ENCODE results near the gene IRAK1BP1.
"Not testable (repeated sequence)": the region's sequence is repeated elsewhere in the genome, so short reads cannot be mapped to it uniquely, and the experiment has no call there.

Gene IRAK1BP1, protein sequence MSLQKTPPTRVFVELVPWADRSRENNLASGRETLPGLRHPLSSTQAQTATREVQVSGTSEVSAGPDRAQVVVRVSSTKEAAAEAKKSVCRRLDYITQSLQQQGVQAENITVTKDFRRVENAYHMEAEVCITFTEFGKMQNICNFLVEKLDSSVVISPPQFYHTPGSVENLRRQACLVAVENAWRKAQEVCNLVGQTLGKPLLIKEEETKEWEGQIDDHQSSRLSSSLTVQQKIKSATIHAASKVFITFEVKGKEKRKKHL

DNA sequence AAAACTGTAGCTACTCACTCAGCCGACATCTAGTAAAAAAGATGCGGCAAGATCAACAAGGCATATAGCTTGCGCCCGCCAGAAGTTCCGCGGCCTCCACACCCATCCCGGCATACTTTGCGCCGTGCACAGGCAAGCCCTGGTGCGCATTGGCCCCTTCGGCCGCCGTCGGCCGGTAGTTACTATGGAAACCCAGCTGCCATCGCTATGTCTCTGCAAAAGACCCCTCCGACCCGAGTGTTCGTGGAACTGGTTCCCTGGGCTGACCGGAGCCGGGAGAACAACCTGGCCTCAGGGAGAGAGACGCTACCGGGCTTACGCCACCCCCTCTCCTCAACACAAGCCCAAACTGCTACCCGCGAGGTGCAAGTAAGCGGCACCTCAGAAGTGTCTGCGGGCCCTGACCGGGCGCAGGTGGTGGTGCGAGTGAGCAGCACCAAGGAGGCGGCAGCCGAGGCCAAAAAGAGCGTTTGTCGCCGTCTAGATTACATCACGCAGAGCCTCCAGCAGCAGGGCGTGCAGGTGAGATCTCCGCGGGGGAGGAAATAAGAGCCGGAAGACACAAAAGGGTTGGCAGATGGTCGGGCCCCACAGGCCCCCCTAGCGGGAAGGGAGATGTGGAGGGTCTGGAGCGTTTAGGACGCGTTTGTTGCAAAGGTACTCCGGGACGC is at the start of gene IRAK1BP1:
IRAK1BP1 (plus strand) TSS at position 182 of the 671 bp plus-strand sequence; CDS start at position 208, 26 bp downstream.
- in situ Hi-C loops (cut with HindIII; ENCODE audit: low pct_ligation_motif_present, low pct_unique_long_range_greater_than_20kb, low sequenced_read_pairs) = no loop called here
- DNase-seq = peak; percentile 75

GRCh38 chr6:78824045-78824444 is 43.3 kb upstream of the IRAK1BP1 start:
- DNase-seq = no peak
- in situ Hi-C loops (cut with HindIII; ENCODE audit: low pct_ligation_motif_present, low pct_unique_long_range_greater_than_20kb, low sequenced_read_pairs) = no loop called here

DNA sequence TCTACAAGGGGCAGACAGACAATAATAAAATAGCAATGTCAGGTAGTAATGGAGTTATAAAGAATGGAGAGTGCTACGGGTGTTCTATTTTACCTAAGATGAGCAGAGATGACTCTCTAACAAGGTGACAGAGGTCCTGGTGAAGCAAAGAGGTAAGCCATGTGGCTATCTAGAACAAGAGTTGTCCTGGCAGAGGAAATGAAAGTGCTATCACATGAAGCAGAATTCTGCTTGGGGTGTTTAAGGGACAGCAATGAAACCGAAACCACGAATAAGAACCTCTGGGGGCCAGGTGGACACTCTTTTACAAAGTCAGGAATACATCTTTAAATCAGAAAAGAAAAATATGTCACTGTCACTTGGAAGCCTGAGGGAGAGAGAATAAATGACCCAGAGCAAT is 37.9 kb upstream of the IRAK1BP1 start:
- no peak for DNase-seq
- in situ Hi-C loops (cut with HindIII; ENCODE audit: low pct_ligation_motif_present, low pct_unique_long_range_greater_than_20kb, low sequenced_read_pairs) = no loop called here

- in situ Hi-C loops (cut with HindIII; ENCODE audit: low pct_ligation_motif_present, low pct_unique_long_range_greater_than_20kb, low sequenced_read_pairs) = no loop called here
- no peak for DNase-seq
Observed at GRCh38 chr6:78830805-78831204, 36.5 kb upstream of the IRAK1BP1 start.

GRCh38 chr6:78831492-78831891 is 35.9 kb upstream of the IRAK1BP1 start:
- in situ Hi-C loops (cut with HindIII; ENCODE audit: low pct_ligation_motif_present, low pct_unique_long_range_greater_than_20kb, low sequenced_read_pairs) = no loop called here
- DNase-seq = no peak

DNA sequence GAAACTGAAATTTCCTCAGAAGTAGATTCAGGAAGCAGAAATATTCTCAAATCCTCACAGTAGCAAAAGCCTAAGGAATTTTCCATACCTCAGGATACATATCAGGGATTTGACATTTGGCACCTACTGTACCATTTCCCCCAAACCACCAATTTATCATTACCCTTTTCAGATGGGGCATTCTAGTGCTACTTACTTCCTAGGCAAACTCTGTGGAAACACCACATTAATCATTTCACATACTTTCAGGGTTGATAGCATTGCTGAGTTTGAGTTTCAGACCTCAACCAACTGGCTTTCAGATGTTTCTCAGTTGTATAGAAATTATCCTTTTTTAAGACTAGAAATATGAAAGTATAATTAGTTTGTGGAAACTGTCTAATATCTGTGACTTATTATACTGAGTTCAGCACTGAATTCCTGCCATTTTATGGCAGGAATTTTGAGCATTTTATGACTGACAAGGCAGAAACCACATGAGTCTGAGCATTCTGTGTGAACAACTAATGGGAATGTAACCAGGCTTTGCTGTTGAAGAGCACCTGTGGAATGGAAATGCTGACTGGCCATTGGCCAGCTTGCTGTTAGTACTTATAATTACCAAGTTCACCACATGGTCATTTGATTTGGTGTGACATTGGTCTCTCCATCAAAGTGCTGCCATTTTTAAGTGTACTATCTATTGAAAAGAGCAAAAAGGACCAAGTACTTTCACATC is 35.1 kb upstream of the IRAK1BP1 start:
- in situ Hi-C loops (cut with HindIII; ENCODE audit: low pct_ligation_motif_present, low pct_unique_long_range_greater_than_20kb, low sequenced_read_pairs) = no loop called here
- DNase-seq = no peak

DNA sequence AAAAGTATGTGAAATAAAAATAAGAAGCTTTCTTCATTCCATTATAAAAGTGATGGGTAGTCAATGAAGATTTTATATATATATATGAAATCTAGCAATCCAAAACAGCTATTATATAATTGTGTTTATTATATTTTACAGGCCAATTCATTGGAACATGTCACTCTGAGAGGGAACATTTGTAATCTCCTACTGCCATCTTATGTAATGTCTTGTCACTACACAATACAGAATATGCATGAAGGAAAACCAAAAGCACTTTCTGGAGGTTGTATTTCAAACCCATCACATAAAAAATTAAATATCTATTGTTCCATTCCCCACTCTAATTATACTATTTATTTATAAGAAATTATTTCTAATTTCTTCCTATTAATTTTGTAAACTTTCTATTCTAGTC is 31.5 kb upstream of the IRAK1BP1 start:
- DNase-seq = no peak
- in situ Hi-C loops (cut with HindIII; ENCODE audit: low pct_ligation_motif_present, low pct_unique_long_range_greater_than_20kb, low sequenced_read_pairs) = no loop called here

- DNase-seq = no peak
- in situ Hi-C loops (cut with HindIII; ENCODE audit: low pct_ligation_motif_present, low pct_unique_long_range_greater_than_20kb, low sequenced_read_pairs) = no loop called here
Observed at GRCh38 chr6:78836598-78836997, 30.8 kb upstream of the IRAK1BP1 start.

GRCh38 chr6:78841111-78841510 is 26.2 kb upstream of the IRAK1BP1 start:
- in situ Hi-C loops (cut with HindIII; ENCODE audit: low pct_ligation_motif_present, low pct_unique_long_range_greater_than_20kb, low sequenced_read_pairs) = no loop called here

DNA sequence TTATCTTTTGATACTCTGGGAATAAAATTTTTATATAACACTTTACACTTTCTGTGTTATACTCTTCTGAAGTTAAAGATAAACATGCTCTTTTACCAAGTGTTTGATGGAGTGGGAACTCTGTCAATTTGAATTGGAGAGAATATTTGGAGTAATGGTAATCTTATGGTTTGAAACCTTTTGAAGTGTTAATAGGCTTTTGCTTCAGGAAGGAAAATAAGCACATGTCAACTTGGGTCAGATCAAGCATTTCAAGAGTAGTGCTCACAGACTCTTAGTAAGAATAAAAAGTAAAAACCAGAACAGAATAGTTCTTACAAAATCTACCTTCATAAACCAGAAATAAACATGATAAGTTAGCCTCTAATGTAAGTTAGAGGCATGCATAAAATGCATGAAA is 24.4 kb upstream of the IRAK1BP1 start:
- no peak for DNase-seq
- in situ Hi-C loops (cut with HindIII; ENCODE audit: low pct_ligation_motif_present, low pct_unique_long_range_greater_than_20kb, low sequenced_read_pairs) = no loop called here

More at GRCh38 chr6:78841111-78841510, 26.2 kb upstream of the IRAK1BP1 start:
- DNase-seq = no peak

- no peak for DNase-seq
- in situ Hi-C loops (cut with HindIII; ENCODE audit: low pct_ligation_motif_present, low pct_unique_long_range_greater_than_20kb, low sequenced_read_pairs) = no loop called here
Observed at GRCh38 chr6:78844899-78845298, 22.5 kb upstream of the IRAK1BP1 start.

GRCh38 chr6:78845567-78845966 is 21.8 kb upstream of the IRAK1BP1 start:
- in situ Hi-C loops (cut with HindIII; ENCODE audit: low pct_ligation_motif_present, low pct_unique_long_range_greater_than_20kb, low sequenced_read_pairs) = no loop called here
- DNase-seq = no peak

DNA sequence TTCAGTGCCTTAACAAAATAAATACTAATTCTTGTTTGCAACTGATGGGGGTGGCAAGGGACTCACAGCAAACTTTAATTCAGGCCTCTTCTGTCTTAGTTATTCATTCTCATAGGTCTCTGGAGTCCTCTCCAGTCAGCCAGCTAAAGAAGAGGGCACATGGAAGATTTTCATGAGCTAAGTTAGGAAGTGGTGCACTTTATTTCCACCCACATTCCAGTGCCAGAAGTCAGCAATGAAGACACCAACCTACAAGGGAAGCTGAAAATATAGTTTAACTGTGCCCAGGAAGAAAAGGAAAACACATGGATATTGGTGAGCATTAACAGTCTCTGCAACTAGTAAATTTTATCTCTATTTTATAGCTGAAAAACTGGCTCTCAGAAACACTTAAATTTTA is 16.7 kb upstream of the IRAK1BP1 start:
- no peak for DNase-seq
- in situ Hi-C loops (cut with HindIII; ENCODE audit: low pct_ligation_motif_present, low pct_unique_long_range_greater_than_20kb, low sequenced_read_pairs) = no loop called here

DNA sequence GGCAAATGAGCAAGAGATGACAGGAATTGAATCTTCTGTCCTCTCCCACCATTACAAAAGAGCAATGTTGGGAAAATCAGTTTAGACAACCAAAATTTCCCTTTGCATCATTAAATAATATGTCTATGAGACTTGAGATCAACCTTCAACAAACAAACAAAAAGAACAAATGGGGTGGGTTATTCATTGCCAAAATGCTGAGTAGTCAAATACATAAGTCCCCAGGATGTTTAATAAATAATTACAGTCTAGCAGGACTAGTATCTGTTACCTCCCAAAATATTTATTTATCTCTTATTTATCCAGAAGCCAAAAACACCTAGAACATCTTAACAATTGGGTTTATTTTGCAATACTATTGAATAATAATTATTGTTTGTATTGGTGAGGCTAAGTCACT is 16.2 kb upstream of the IRAK1BP1 start:
- no peak for DNase-seq
- in situ Hi-C loops (cut with HindIII; ENCODE audit: low pct_ligation_motif_present, low pct_unique_long_range_greater_than_20kb, low sequenced_read_pairs) = no loop called here

- in situ Hi-C loops (cut with HindIII; ENCODE audit: low pct_ligation_motif_present, low pct_unique_long_range_greater_than_20kb, low sequenced_read_pairs) = no loop called here
- DNase-seq = no peak
Observed at GRCh38 chr6:78854546-78854945, 12.8 kb upstream of the IRAK1BP1 start.

GRCh38 chr6:78858339-78858938 is 8.9 kb upstream of the IRAK1BP1 start:
- in situ Hi-C loops (cut with HindIII; ENCODE audit: low pct_ligation_motif_present, low pct_unique_long_range_greater_than_20kb, low sequenced_read_pairs); DNase-seq: not testable (repeated sequence)

DNA sequence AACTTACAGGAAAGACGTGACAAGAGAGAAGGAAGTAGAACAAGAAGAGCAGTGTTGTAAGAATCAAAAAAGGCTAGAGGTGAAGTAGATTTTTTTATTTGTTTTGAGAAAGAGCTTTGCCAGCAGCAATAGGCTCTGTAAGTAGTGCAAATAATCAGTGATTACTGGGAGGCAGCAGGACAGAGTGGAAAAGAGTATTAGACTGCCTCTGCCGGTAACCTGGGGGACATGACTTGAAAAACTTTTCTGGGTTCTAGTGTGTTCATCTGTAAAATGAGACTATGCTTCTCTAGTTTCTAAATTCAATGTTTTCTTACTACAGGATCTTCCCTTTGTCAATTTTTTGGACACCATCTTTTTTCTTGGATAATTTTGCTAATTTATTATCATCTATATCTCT is 5.8 kb upstream of the IRAK1BP1 start:
- no peak for DNase-seq
- in situ Hi-C loops (cut with HindIII; ENCODE audit: low pct_ligation_motif_present, low pct_unique_long_range_greater_than_20kb, low sequenced_read_pairs) = no loop called here

DNA sequence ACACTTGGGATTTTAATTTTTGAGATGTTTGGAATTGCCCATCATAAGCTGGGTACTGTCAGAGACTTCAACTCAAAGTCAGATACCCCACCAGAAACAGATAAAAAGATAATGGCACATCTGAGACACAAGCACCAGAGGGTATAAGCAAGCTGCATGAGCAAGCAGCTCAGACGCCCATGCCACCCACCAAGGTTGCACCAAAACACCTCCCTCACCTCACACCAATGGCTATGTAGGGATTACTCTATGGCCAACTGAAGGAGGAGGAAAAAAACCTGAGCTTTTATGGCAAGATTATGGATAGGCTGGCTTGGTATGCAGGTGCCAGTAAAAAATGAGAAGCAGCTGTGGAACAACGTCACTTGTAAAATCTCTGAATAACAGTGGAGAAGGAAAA is 3.8 kb upstream of the IRAK1BP1 start:
- no peak for DNase-seq
- in situ Hi-C loops (cut with HindIII; ENCODE audit: low pct_ligation_motif_present, low pct_unique_long_range_greater_than_20kb, low sequenced_read_pairs) = no loop called here

DNA sequence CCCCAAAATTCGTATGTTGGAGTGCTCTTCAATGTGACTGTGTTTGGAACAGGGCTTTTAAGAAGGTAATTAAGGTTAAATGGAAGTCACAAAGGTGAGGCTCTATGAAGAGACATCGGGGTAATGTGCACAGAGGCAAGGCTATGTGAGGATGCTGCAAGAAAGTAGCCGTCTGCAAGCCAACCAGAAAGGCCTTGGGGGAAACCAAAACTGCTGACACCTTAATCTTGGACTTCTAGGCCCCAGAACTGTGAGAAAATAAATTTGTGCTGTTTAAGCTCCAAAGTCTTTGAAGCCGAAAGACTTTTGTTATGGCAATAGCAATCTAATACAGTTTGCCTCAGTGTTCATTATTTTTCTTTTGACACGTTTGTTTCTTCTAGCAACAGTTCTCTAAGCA is 2.4 kb upstream of the IRAK1BP1 start:
- DNase-seq = no peak
- in situ Hi-C loops (cut with HindIII; ENCODE audit: low pct_ligation_motif_present, low pct_unique_long_range_greater_than_20kb, low sequenced_read_pairs) = no loop called here
